ENCODE data around the gene PKP2.

- TF ChIP-seq CTCF (IDR thresholded peaks at IDR 0.05) (no peak), POLR2A (IDR thresholded peaks at IDR 0.05) (no peak)
These were observed 24.0 kb upstream of the PKP2 start for GRCh38 chr12:32920506-32921085.

All from breast epithelium (tissue), 3 donors.